ENCODE measurements around the gene TRIP12.

DNA sequence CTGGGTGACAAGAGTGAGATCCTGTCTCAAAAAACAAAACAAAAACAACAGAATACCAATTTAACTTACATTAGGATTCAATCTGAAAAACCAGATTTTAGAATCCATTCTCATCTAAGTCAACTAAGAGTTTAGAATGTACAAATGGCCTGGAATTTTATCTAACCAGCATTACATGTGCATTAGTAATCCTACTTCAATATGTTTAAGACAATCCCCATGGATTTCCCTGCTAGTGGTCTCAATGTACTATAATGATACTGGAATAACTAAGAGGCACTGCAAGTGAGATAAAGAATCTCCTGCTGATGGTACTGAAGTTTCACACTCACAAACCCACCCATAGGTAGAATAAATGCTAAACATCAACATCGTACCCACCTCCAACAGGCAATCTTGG is 153.6 kb downstream of the TRIP12 start:
- TF ChIP-seq, protein P1, sequence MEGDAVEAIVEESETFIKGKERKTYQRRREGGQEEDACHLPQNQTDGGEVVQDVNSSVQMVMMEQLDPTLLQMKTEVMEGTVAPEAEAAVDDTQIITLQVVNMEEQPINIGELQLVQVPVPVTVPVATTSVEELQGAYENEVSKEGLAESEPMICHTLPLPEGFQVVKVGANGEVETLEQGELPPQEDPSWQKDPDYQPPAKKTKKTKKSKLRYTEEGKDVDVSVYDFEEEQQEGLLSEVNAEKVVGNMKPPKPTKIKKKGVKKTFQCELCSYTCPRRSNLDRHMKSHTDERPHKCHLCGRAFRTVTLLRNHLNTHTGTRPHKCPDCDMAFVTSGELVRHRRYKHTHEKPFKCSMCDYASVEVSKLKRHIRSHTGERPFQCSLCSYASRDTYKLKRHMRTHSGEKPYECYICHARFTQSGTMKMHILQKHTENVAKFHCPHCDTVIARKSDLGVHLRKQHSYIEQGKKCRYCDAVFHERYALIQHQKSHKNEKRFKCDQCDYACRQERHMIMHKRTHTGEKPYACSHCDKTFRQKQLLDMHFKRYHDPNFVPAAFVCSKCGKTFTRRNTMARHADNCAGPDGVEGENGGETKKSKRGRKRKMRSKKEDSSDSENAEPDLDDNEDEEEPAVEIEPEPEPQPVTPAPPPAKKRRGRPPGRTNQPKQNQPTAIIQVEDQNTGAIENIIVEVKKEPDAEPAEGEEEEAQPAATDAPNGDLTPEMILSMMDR (IDR thresholded peaks at IDR 0.05): no peak
- TF ChIP-seq POLR2A (IDR thresholded peaks at IDR 0.05): no peak

Measured in Peyer's patch (tissue), 4 donors.